ENCODE data around the gene NADSYN1. TPM values are rescaled to one million over a fixed set of nuclear protein-coding genes. Genes with fewer than 3 reads are reported as not detected.

NADSYN1 gene
- total RNA-seq (10 to 100 TPM; 26.1 to 42.8 TPM), polyA plus RNA-seq (ENCODE audit: insufficient read length in 2 of 2) (10 to 100 TPM; 52.3 to 64.0 TPM)
- long read RNA-seq, donor 1, transcript NADSYN1-223 (1 exons, 2,011 nt): major isoform, 5 of 9 reads
- long read RNA-seq, donor 1, partial matches to known transcripts: 0 of 9 reads
- long read RNA-seq, donor 1, other reads (novel, unspliced or antisense): 0 of 9 reads
- long read RNA-seq, donor 2, partial matches to known transcripts: 0 of 5 reads
- long read RNA-seq, donor 2, other reads (novel, unspliced or antisense): 0 of 5 reads
- long read RNA-seq, donor 3, partial matches to known transcripts: 0 of 4 reads
- long read RNA-seq, donor 3, other reads (novel, unspliced or antisense): 0 of 4 reads
- long read RNA-seq, donor 4, transcript NADSYN1-201 (21 exons, 2,773 nt): major isoform, 5 of 9 reads
- long read RNA-seq, donor 4, partial matches to known transcripts: 0 of 9 reads
- long read RNA-seq, donor 4, other reads (novel, unspliced or antisense): 0 of 9 reads

GRCh38 chr11:71453037-71453917 lies at the start of gene NADSYN1:
TSS of gene NADSYN1 (plus strand) at chr11:71453203. CDS start at chr11:71453297, 94 bp downstream.
- Histone ChIP-seq H3K9me3 (ENCODE audit: control insufficient read depth, insufficient read depth, low read length) (no peaks in the 10 kb centered on the region), H3K27ac (ENCODE audit: low read depth, low read length) (peak within 1 kb of the TSS; percentile 44), H3K4me3 (ENCODE audit: low read depth, low read length) (peak within 1 kb of the TSS; percentile 93), H3K36me3 (ENCODE audit: control insufficient read depth, insufficient read depth, low read length) (peaks cover 19% of the 10 kb centered on the region), H3K27me3 (ENCODE audit: control insufficient read depth, insufficient read depth, low read length) (no peaks in the 10 kb centered on the region), H3K4me1 (ENCODE audit: control insufficient read depth, insufficient read depth, low read length) (peaks cover 37% of the 10 kb centered on the region)
- under 1% methylated on average over 57 of the region's 61 CpGs for WGBS (ENCODE audit: insufficient coverage)
- peak; percentile 82 to 98 (median 92) for DNase-seq (ENCODE audit: low read depth in 4 of 6, low spot score in 6 of 6)

- DNase-seq (ENCODE audit: low read depth in 4 of 6, low spot score in 6 of 6): no peak
- Histone ChIP-seq H3K4me3 (ENCODE audit: low read depth, low read length) (no peak overlapping the region), H3K36me3 (ENCODE audit: control insufficient read depth, insufficient read depth, low read length) (no peaks in the 10 kb centered on the region), H3K27me3 (ENCODE audit: control insufficient read depth, insufficient read depth, low read length) (no peaks in the 10 kb centered on the region), H3K27ac (ENCODE audit: low read depth, low read length) (no peak overlapping the region), H3K4me1 (ENCODE audit: control insufficient read depth, insufficient read depth, low read length) (peaks cover 3% of the 10 kb centered on the region), H3K9me3 (ENCODE audit: control insufficient read depth, insufficient read depth, low read length) (no peaks in the 10 kb centered on the region)
- 88% methylated on average over 5 of the region's 8 CpGs for WGBS (ENCODE audit: insufficient coverage)
Observed at GRCh38 chr11:71404209-71404608, 48.8 kb upstream of the NADSYN1 start.

GRCh38 chr11:71406681-71407080 lies 46.3 kb upstream of the NADSYN1 start:
- no peaks in the 10 kb centered on the region for H3K27me3 ChIP-seq (ENCODE audit: control insufficient read depth, insufficient read depth, low read length)
- 67% methylated on average over 1 of the region's 10 CpGs for WGBS (ENCODE audit: insufficient coverage)
- no peak for DNase-seq (ENCODE audit: low read depth in 4 of 6, low spot score in 6 of 6)
- no peak overlapping the region for H3K4me3 ChIP-seq (ENCODE audit: low read depth, low read length)
- H3K36me3 ChIP-seq (ENCODE audit: control insufficient read depth, insufficient read depth, low read length): no peaks in the 10 kb centered on the region
- peaks cover 6% of the 10 kb centered on the region for H3K4me1 ChIP-seq (ENCODE audit: control insufficient read depth, insufficient read depth, low read length)
- no peak overlapping the region for H3K27ac ChIP-seq (ENCODE audit: low read depth, low read length)
- no peaks in the 10 kb centered on the region for H3K9me3 ChIP-seq (ENCODE audit: control insufficient read depth, insufficient read depth, low read length)

DNA sequence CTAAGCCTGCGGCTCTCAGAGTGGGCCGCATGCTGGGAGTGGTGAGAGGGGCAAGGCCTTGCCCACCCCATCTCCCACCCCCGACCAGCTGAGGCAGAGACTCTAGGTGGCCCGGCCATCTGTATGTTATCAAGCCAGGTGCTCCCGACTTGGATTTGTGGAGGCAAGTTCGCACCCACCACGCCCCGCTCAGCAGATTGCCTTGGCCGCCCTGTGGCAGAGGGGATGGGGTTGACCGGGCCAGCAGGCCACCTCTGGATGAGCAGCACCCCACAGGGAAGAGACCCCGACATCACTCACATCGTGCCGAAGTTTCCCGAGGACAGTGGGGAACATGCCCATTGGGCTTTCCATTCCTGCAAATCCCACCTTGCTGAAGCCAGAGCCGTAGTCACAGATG lies 45.6 kb upstream of the NADSYN1 start:
- DNase-seq (ENCODE audit: low read depth in 4 of 6, low spot score in 6 of 6): no peak
- no peaks in the 10 kb centered on the region for H3K27me3 ChIP-seq (ENCODE audit: control insufficient read depth, insufficient read depth, low read length)
- H3K4me1 ChIP-seq (ENCODE audit: control insufficient read depth, insufficient read depth, low read length): peaks cover 6% of the 10 kb centered on the region
- 90% methylated on average over 13 of the region's 15 CpGs for WGBS (ENCODE audit: insufficient coverage)
- H3K4me3 ChIP-seq (ENCODE audit: low read depth, low read length): no peak overlapping the region
- no peak overlapping the region for H3K27ac ChIP-seq (ENCODE audit: low read depth, low read length)
- H3K36me3 ChIP-seq (ENCODE audit: control insufficient read depth, insufficient read depth, low read length): no peaks in the 10 kb centered on the region
- no peaks in the 10 kb centered on the region for H3K9me3 ChIP-seq (ENCODE audit: control insufficient read depth, insufficient read depth, low read length)

DNA sequence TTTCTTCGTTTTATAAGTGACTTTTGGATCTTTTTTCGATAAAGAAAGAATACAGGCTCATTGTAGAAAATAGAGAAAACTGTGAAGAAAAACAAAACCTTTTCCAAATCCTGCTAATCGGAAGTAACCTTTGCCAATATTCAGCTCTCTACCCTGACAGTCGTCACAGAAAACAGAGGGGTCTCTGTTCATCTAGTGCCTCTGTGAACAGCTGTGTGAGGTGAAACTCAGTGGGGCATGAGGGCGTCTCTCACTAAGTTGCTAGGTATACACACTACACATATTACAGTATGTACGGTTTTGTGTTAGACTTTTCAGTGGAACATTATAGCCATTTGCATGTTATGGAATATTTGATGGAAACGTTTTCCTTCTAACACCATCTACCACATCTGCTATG lies 44.2 kb upstream of the NADSYN1 start:
- no peaks in the 10 kb centered on the region for H3K36me3 ChIP-seq (ENCODE audit: control insufficient read depth, insufficient read depth, low read length)
- DNase-seq (ENCODE audit: low read depth in 4 of 6, low spot score in 6 of 6): no peak
- H3K9me3 ChIP-seq (ENCODE audit: control insufficient read depth, insufficient read depth, low read length): no peaks in the 10 kb centered on the region
- WGBS (ENCODE audit: insufficient coverage): no CpG with 5 or more reads among the region's 7 CpGs
- H3K27me3 ChIP-seq (ENCODE audit: control insufficient read depth, insufficient read depth, low read length): no peaks in the 10 kb centered on the region
- H3K4me1 ChIP-seq (ENCODE audit: control insufficient read depth, insufficient read depth, low read length): peaks cover 6% of the 10 kb centered on the region
- H3K27ac ChIP-seq (ENCODE audit: low read depth, low read length): no peak overlapping the region
- H3K4me3 ChIP-seq (ENCODE audit: low read depth, low read length): no peak overlapping the region

DNA sequence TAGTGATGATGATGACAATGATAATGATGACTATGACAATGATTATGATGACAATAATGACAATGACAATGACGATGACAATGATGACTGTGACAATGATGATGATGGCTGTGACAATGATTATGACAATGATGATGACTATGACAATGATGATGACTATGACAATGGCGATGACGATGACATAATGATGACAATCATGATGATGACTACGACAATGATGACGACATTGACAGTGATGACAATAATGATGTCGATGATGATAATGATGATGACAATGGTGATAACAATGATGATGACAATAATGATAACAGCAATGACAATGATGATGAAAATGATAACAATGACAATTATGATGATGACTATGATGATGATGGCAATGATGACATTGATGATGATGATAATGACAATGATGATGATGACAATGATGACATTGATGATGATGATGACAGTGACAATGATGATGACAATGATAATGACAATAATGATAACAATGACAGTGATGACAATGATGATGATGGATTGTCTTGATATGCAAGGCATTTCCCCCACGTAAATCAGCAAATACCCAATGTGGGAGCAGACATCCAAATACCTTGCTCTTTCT lies 42.5 kb upstream of the NADSYN1 start:
- 81% methylated on average over 6 of the region's 7 CpGs for WGBS (ENCODE audit: insufficient coverage)
- Histone ChIP-seq H3K36me3 (ENCODE audit: control insufficient read depth, insufficient read depth, low read length) (no peaks in the 10 kb centered on the region), H3K27ac (ENCODE audit: low read depth, low read length) (no peak overlapping the region), H3K9me3 (ENCODE audit: control insufficient read depth, insufficient read depth, low read length) (no peaks in the 10 kb centered on the region), H3K4me1 (ENCODE audit: control insufficient read depth, insufficient read depth, low read length) (peaks cover 6% of the 10 kb centered on the region), H3K4me3 (ENCODE audit: low read depth, low read length) (no peak overlapping the region), H3K27me3 (ENCODE audit: control insufficient read depth, insufficient read depth, low read length) (no peaks in the 10 kb centered on the region)
- no peak for DNase-seq (ENCODE audit: low read depth in 4 of 6, low spot score in 6 of 6)

- Histone ChIP-seq H3K4me1 (ENCODE audit: control insufficient read depth, insufficient read depth, low read length) (peaks cover 3% of the 10 kb centered on the region), H3K4me3 (ENCODE audit: low read depth, low read length) (no peak overlapping the region), H3K27ac (ENCODE audit: low read depth, low read length) (no peak overlapping the region), H3K9me3 (ENCODE audit: control insufficient read depth, insufficient read depth, low read length) (no peaks in the 10 kb centered on the region), H3K36me3 (ENCODE audit: control insufficient read depth, insufficient read depth, low read length) (no peaks in the 10 kb centered on the region), H3K27me3 (ENCODE audit: control insufficient read depth, insufficient read depth, low read length) (no peaks in the 10 kb centered on the region)
- DNase-seq (ENCODE audit: low read depth in 4 of 6, low spot score in 6 of 6): no peak
Observed at GRCh38 chr11:71414645-71415044, 38.4 kb upstream of the NADSYN1 start.

- Histone ChIP-seq H3K36me3 (ENCODE audit: control insufficient read depth, insufficient read depth, low read length) (no peaks in the 10 kb centered on the region), H3K9me3 (ENCODE audit: control insufficient read depth, insufficient read depth, low read length) (no peaks in the 10 kb centered on the region), H3K4me3 (ENCODE audit: low read depth, low read length) (no peak overlapping the region), H3K27ac (ENCODE audit: low read depth, low read length) (no peak overlapping the region), H3K4me1 (ENCODE audit: control insufficient read depth, insufficient read depth, low read length) (peaks cover 3% of the 10 kb centered on the region), H3K27me3 (ENCODE audit: control insufficient read depth, insufficient read depth, low read length) (no peaks in the 10 kb centered on the region)
- 69% methylated on average over 7 of the region's 8 CpGs for WGBS (ENCODE audit: insufficient coverage)
- DNase-seq (ENCODE audit: low read depth in 4 of 6, low spot score in 6 of 6): no peak
Observed at GRCh38 chr11:71418643-71419042, 34.4 kb upstream of the NADSYN1 start.

DNA sequence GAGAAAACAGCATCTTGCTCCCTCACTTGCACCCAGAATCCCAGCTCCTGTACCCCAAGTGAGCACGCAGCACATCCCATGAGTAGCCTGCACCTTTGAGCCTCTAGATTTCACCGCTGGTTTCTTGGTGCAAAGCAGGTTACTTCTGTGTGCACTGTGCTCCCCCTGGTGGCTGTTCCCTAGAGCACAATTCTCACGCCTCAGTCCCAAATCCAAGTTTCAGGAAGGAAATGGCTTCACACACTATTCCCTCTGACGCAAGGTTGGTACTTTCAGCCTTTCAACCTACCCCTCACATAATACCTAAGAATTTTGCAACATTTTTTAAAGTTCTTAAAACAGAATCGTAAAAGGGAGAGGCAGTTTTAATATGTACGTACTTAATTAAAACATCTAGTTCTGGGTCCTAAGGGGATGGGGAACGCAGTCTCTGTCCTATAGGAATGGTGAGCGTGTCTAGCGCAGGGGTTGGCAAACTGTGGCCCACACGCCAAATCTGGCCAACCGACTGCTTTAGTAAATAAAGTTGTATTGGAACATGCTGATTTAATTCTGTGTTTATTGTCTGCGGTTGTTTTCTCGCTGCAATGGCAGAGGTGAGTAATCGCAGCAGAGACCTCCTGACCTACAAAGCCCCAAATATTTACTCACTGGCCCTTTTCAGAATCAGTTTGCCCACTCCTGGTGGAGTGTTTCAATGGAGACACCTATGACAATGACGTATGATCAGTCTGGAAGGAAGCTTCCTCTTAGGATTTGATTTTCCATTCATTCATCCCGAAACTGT lies 32.4 kb upstream of the NADSYN1 start:
- peak in 2 of 6 donors; percentile 32 to 66 for DNase-seq (ENCODE audit: low read depth in 4 of 6, low spot score in 6 of 6)
- Histone ChIP-seq H3K27me3 (ENCODE audit: control insufficient read depth, insufficient read depth, low read length) (no peaks in the 10 kb centered on the region), H3K4me1 (ENCODE audit: control insufficient read depth, insufficient read depth, low read length) (peaks cover 3% of the 10 kb centered on the region), H3K9me3 (ENCODE audit: control insufficient read depth, insufficient read depth, low read length) (no peaks in the 10 kb centered on the region), H3K4me3 (ENCODE audit: low read depth, low read length) (no peak overlapping the region), H3K27ac (ENCODE audit: low read depth, low read length) (no peak overlapping the region), H3K36me3 (ENCODE audit: control insufficient read depth, insufficient read depth, low read length) (no peaks in the 10 kb centered on the region)
- 89% methylated on average over 11 of the region's 16 CpGs for WGBS (ENCODE audit: insufficient coverage)

Measured in spinal cord (tissue), 10 donors.